Ishikawa (cell line): ENCODE data around the gene TBC1D19.

Source experiments
- CEBPB ChIP-seq: IDR thresholded peaks from 2 replicates; pipeline ENCODE4 v1.6.1; 2012
- CREB1 ChIP-seq: IDR thresholded peaks from 2 replicates; pipeline ENCODE4 v1.6.1; 2012; ENCODE audit warnings: low read depth
- EGR1 ChIP-seq: IDR thresholded peaks from 2 replicates; pipeline ENCODE4 v1.6.1; 2012
- EP300 ChIP-seq: IDR thresholded peaks from 2 replicates; pipeline ENCODE4 v1.6.1; 2012; ENCODE audit warnings: borderline replicate concordance
- FOXM1 ChIP-seq: IDR thresholded peaks from 2 replicates; pipeline ENCODE4 v1.6.1; 2012; ENCODE audit warnings: low read depth, borderline replicate concordance
- MAX ChIP-seq: IDR thresholded peaks from 2 replicates; pipeline ENCODE4 v1.6.1; 2012
- NFIC ChIP-seq: IDR thresholded peaks from 2 replicates; pipeline ENCODE4 v1.6.1; 2012
- RAD21 ChIP-seq: IDR thresholded peaks from 2 replicates; pipeline ENCODE4 v1.6.1; 2012; ENCODE audit warnings: low read depth
- REST ChIP-seq: IDR thresholded peaks from 2 replicates; pipeline ENCODE4 v1.6.1; 2012; ENCODE audit warnings: low read depth, mild to moderate bottlenecking
- TAF1 ChIP-seq: IDR thresholded peaks from 2 replicates; pipeline ENCODE4 v1.6.1; 2012; ENCODE audit warnings: low read depth, mild to moderate bottlenecking
- TCF12 ChIP-seq: IDR thresholded peaks from 2 replicates; pipeline ENCODE4 v1.6.1; 2012; ENCODE audit warnings: low read depth
- TEAD4 ChIP-seq: IDR thresholded peaks from 2 replicates; pipeline ENCODE4 v1.6.1; 2012
- USF1 ChIP-seq: IDR thresholded peaks from 2 replicates; pipeline ENCODE4 v1.6.1; 2012
- YY1 ChIP-seq: IDR thresholded peaks from 2 replicates; pipeline ENCODE4 v1.6.1; 2012; ENCODE audit warnings: low read depth
- ZBTB7A ChIP-seq: IDR thresholded peaks from 2 replicates; pipeline ENCODE4 v1.6.1; 2012; ENCODE audit warnings: low read depth

Gene TBC1D19

GRCh38 chr4:26576231-26576739, 7.6 kb upstream of the TBC1D19 start:
- TF ChIP-seq FOXM1 (no peak), TEAD4 (peak; percentile 74), EGR1 (no peak), MAX (no peak)

GRCh38 chr4:26577066-26577465, 6.8 kb upstream of the TBC1D19 start:
- TF ChIP-seq NFIC = no peak
- no peak for TF ChIP-seq RAD21
- no peak for TF ChIP-seq REST
- no peak for TF ChIP-seq MAX

GRCh38 chr4:26579169-26579568, 4.7 kb upstream of the TBC1D19 start:
- TF ChIP-seq RAD21 = no peak
- TF ChIP-seq YY1 = no peak
- TF ChIP-seq MAX = no peak
- no peak for TF ChIP-seq TEAD4

GRCh38 chr4:26583538-26583864, 383 bp upstream of the TBC1D19 start:
- TF ChIP-seq NFIC = no peak
- no peak for TF ChIP-seq USF1
- no peak for TF ChIP-seq EGR1
- TF ChIP-seq MAX = no peak
- TF ChIP-seq TEAD4 = no peak
- TF ChIP-seq RAD21 = no peak
- no peak for TF ChIP-seq ZBTB7A
- TF ChIP-seq FOXM1 = no peak
- no peak for TF ChIP-seq EP300

GRCh38 chr4:26584725-26585124, 841 bp downstream of the TBC1D19 start:
- TF ChIP-seq ZBTB7A (no peak), CEBPB (no peak), MAX (no peak)

GRCh38 chr4:26589705-26590104, 5.8 kb downstream of the TBC1D19 start:
- peak; percentile 40 for TF ChIP-seq RAD21
- no peak for TF ChIP-seq TAF1

- no peak for TF ChIP-seq CREB1
- TF ChIP-seq TEAD4 = peak; percentile 91
- no peak for TF ChIP-seq TAF1
- peak; percentile 32; the same call in 1 of the 2 replicates for TF ChIP-seq NFIC
- no peak for TF ChIP-seq USF1
- TF ChIP-seq FOXM1 = peak; percentile 52; the same call in 1 of the 2 replicates
- no peak for TF ChIP-seq REST
- no peak for TF ChIP-seq RAD21
- no peak for TF ChIP-seq ZBTB7A
- peak; percentile 82 for TF ChIP-seq EP300
- TF ChIP-seq CEBPB = no peak
- peak; percentile 75 for TF ChIP-seq TCF12
- TF ChIP-seq YY1 = peak; percentile 19; the same call in 1 of the 2 replicates
- TF ChIP-seq EGR1 = no peak
- 0 out of 2 replicates have a peak, but pooled peaks have one; percentile 17 for TF ChIP-seq MAX
Observed at GRCh38 chr4:26590639-26591038, 6.8 kb downstream of the TBC1D19 start.
